Measurements from ENCODE around the gene GGA2. TPM values are rescaled to one million over a fixed set of nuclear protein-coding genes. Genes with fewer than 3 reads are reported as not detected.
A peak's percentile ranks its signal among the peaks of the same experiment; 100 is the strongest.

The GGA2 gene
- total RNA-seq, 2 experiments from 2014 or later: 111 to 118 TPM

GRCh38 chr16:23521965-23522364 is 11.7 kb upstream of the GGA2 start:
- Mint-ChIP-seq H3K36me3 (ENCODE audit: low read depth) (peaks cover 58% of the 10 kb centered on the region), H3K27me3 (ENCODE audit: low read depth) (no peaks in the 10 kb centered on the region), H3K27ac (no peak overlapping the region), H3K4me1 (ENCODE audit: low read depth) (peaks cover 25% of the 10 kb centered on the region), H3K9me3 (ENCODE audit: insufficient read depth) (no peaks in the 10 kb centered on the region), H3K4me3 (no peak overlapping the region)
- ChIA-PET CTCF (interaction anchor here (1.4 kb wide), 2 partner anchors 34 to 75 kb away, joined by 3 to 5 read pairs; no protein-coding TSS in a partner anchor), POLR2A (interaction anchor here (0.7 kb wide), 1 partner anchor 12 kb away, joined by 3 read pairs; the partner anchor contains the start of gene GGA2)
- ATAC-seq (no peak), DNase-seq (no peak)

- H3K36me3 Mint-ChIP-seq (ENCODE audit: low read depth): peaks cover 60% of the 10 kb centered on the region
- CTCF ChIA-PET: interaction anchor here (1.0 to 1.4 kb wide), 3 partner anchors 35 to 87 kb away, joined by 3 to 5 read pairs (median 5); no protein-coding TSS in a partner anchor
- DNase-seq: no peak
- no peak for ATAC-seq
- H3K4me1 Mint-ChIP-seq (ENCODE audit: low read depth): peaks cover 33% of the 10 kb centered on the region
- no peak overlapping the region for H3K27ac Mint-ChIP-seq
- H3K4me3 Mint-ChIP-seq: no peak overlapping the region
- no peaks in the 10 kb centered on the region for H3K27me3 Mint-ChIP-seq (ENCODE audit: low read depth)
- no peaks in the 10 kb centered on the region for H3K9me3 Mint-ChIP-seq (ENCODE audit: insufficient read depth)
- POLR2A ChIA-PET: interaction anchor here (1.1 kb wide), 1 partner anchor 15 kb away, joined by 3 read pairs; no protein-coding TSS in a partner anchor
These were observed 10.9 kb upstream of the GGA2 start for GRCh38 chr16:23521037-23521743.

- H3K27me3 Mint-ChIP-seq (ENCODE audit: low read depth): no peaks in the 10 kb centered on the region
- H3K4me3 Mint-ChIP-seq: no peak overlapping the region
- peaks cover 60% of the 10 kb centered on the region for H3K36me3 Mint-ChIP-seq (ENCODE audit: low read depth)
These were observed 10.2 kb upstream of the GGA2 start for GRCh38 chr16:23520500-23520899.

GRCh38 chr16:23519282-23519681 is 9.0 kb upstream of the GGA2 start:
- peaks cover 57% of the 10 kb centered on the region for H3K36me3 Mint-ChIP-seq (ENCODE audit: low read depth)

More at GRCh38 chr16:23520500-23520899, 10.2 kb upstream of the GGA2 start:
- DNase-seq (no peak), ATAC-seq (no peak)
- H3K27ac Mint-ChIP-seq: no peak overlapping the region
- H3K9me3 Mint-ChIP-seq (ENCODE audit: insufficient read depth): no peaks in the 10 kb centered on the region
- ChIA-PET POLR2A (interaction anchor here (1.1 kb wide), 1 partner anchor 14 kb away, joined by 3 read pairs; no protein-coding TSS in a partner anchor), CTCF (interaction anchor here (0.6 to 1.4 kb wide), 4 partner anchors 36 to 118 kb away, joined by 3 to 5 read pairs (median 4); no protein-coding TSS in a partner anchor)
- H3K4me1 Mint-ChIP-seq (ENCODE audit: low read depth): peaks cover 40% of the 10 kb centered on the region

GRCh38 chr16:23518435-23518891 is 8.2 kb upstream of the GGA2 start:
- H3K4me1 Mint-ChIP-seq (ENCODE audit: low read depth): peaks cover 58% of the 10 kb centered on the region
- H3K4me3 Mint-ChIP-seq: no peak overlapping the region
- H3K9me3 Mint-ChIP-seq (ENCODE audit: insufficient read depth): no peaks in the 10 kb centered on the region
- DNase-seq (no peak), ATAC-seq (no peak)
- peaks cover 52% of the 10 kb centered on the region for H3K36me3 Mint-ChIP-seq (ENCODE audit: low read depth)
- H3K27ac Mint-ChIP-seq: peak overlapping the region; percentile 63
- POLR2A ChIA-PET: no interaction called here
- no peaks in the 10 kb centered on the region for H3K27me3 Mint-ChIP-seq (ENCODE audit: low read depth)
- CTCF ChIA-PET: interaction anchor here (1.0 to 1.5 kb wide), 6 partner anchors 8 to 84 kb away, joined by 3 to 4 read pairs (median 4); partner anchors contain the start of gene GGA2

More at GRCh38 chr16:23519282-23519681, 9.0 kb upstream of the GGA2 start:
- Mint-ChIP-seq H3K4me1 (ENCODE audit: low read depth) (peaks cover 51% of the 10 kb centered on the region), H3K4me3 (no peak overlapping the region), H3K27me3 (ENCODE audit: low read depth) (no peaks in the 10 kb centered on the region), H3K9me3 (ENCODE audit: insufficient read depth) (no peaks in the 10 kb centered on the region), H3K27ac (peak overlapping the region; percentile 13)
- ATAC-seq (no peak), DNase-seq (no peak)
- POLR2A ChIA-PET: no interaction called here
- CTCF ChIA-PET: interaction anchor here (1.0 to 1.4 kb wide), 3 partner anchors 21 to 83 kb away, joined by 3 to 4 read pairs (median 4); no protein-coding TSS in a partner anchor

- Mint-ChIP-seq H3K4me1 (ENCODE audit: low read depth) (peaks cover 70% of the 10 kb centered on the region), H3K36me3 (ENCODE audit: low read depth) (peaks cover 40% of the 10 kb centered on the region), H3K4me3 (no peak overlapping the region), H3K27me3 (ENCODE audit: low read depth) (no peaks in the 10 kb centered on the region), H3K27ac (peak overlapping the region; percentile 33), H3K9me3 (ENCODE audit: insufficient read depth) (no peaks in the 10 kb centered on the region)
- POLR2A ChIA-PET: interaction anchor here (0.5 to 1.7 kb wide), 3 partner anchors 12 to 1918 kb away, joined by 3 to 5 read pairs (median 4); no protein-coding TSS in a partner anchor
- no peak for ATAC-seq
- peak; percentile 44 for DNase-seq
- CTCF ChIA-PET: interaction anchor here (1.1 kb wide), 1 partner anchor 43 kb away, joined by 4 read pairs; no protein-coding TSS in a partner anchor
These were observed 6.3 kb upstream of the GGA2 start for GRCh38 chr16:23516366-23517137.

- peaks cover 73% of the 10 kb centered on the region for H3K4me1 Mint-ChIP-seq (ENCODE audit: low read depth)
These were observed 5.6 kb upstream of the GGA2 start for GRCh38 chr16:23515881-23516280.

GRCh38 chr16:23514381-23515152 is 4.3 kb upstream of the GGA2 start:
- CTCF ChIA-PET: interaction anchor here (1.0 to 1.5 kb wide), 3 partner anchors 15 to 82 kb away, joined by 3 to 5 read pairs (median 4); no protein-coding TSS in a partner anchor
- Mint-ChIP-seq H3K4me3 (peak overlapping the region; percentile 45), H3K4me1 (ENCODE audit: low read depth) (peaks cover 74% of the 10 kb centered on the region), H3K9me3 (ENCODE audit: insufficient read depth) (no peaks in the 10 kb centered on the region), H3K27ac (peak overlapping the region; percentile 75), H3K27me3 (ENCODE audit: low read depth) (no peaks in the 10 kb centered on the region), H3K36me3 (ENCODE audit: low read depth) (peaks cover 31% of the 10 kb centered on the region)
- POLR2A ChIA-PET: interaction anchor here (1.3 kb wide), 1 partner anchor 10 kb away, joined by 4 read pairs; no protein-coding TSS in a partner anchor
- DNase-seq (peak; percentile 80), ATAC-seq (peak; percentile 63)

More at GRCh38 chr16:23515881-23516280, 5.6 kb upstream of the GGA2 start:
- no peak overlapping the region for H3K4me3 Mint-ChIP-seq
- ChIA-PET CTCF (interaction anchor here (0.7 to 1.5 kb wide), 3 partner anchors 14 to 80 kb away, joined by 3 to 4 read pairs (median 3); no protein-coding TSS in a partner anchor), POLR2A (interaction anchor here (0.6 to 1.7 kb wide), 2 partner anchors 12 to 62 kb away, joined by 3 to 5 read pairs; no protein-coding TSS in a partner anchor)
- H3K27ac Mint-ChIP-seq: peak overlapping the region; percentile 80
- H3K9me3 Mint-ChIP-seq (ENCODE audit: insufficient read depth): no peaks in the 10 kb centered on the region
- no peak for DNase-seq
- no peaks in the 10 kb centered on the region for H3K27me3 Mint-ChIP-seq (ENCODE audit: low read depth)
- ATAC-seq: no peak
- H3K36me3 Mint-ChIP-seq (ENCODE audit: low read depth): peaks cover 35% of the 10 kb centered on the region

- Mint-ChIP-seq H3K4me3 (no peak overlapping the region), H3K36me3 (ENCODE audit: low read depth) (peaks cover 31% of the 10 kb centered on the region), H3K27ac (no peak overlapping the region), H3K9me3 (ENCODE audit: insufficient read depth) (no peaks in the 10 kb centered on the region), H3K4me1 (ENCODE audit: low read depth) (peaks cover 70% of the 10 kb centered on the region), H3K27me3 (ENCODE audit: low read depth) (no peaks in the 10 kb centered on the region)
- ChIA-PET CTCF (interaction anchor here (0.6 kb wide), 1 partner anchor 556 kb away, joined by 4 read pairs; no protein-coding TSS in a partner anchor), POLR2A (interaction anchor here (0.6 kb wide), 1 partner anchor 335 kb away, joined by 3 read pairs; no protein-coding TSS in a partner anchor)
- DNase-seq (no peak), ATAC-seq (no peak)
These were observed 1.9 kb upstream of the GGA2 start for GRCh38 chr16:23512168-23512695.

- Mint-ChIP-seq H3K27me3 (ENCODE audit: low read depth) (no peaks in the 10 kb centered on the region), H3K27ac (no peak overlapping the region), H3K4me3 (peak overlapping the region; percentile 51), H3K9me3 (ENCODE audit: insufficient read depth) (no peaks in the 10 kb centered on the region), H3K4me1 (ENCODE audit: low read depth) (peaks cover 71% of the 10 kb centered on the region), H3K36me3 (ENCODE audit: low read depth) (peaks cover 34% of the 10 kb centered on the region)
- DNase-seq (no peak), ATAC-seq (no peak)
- POLR2A ChIA-PET: interaction anchor here (0.6 kb wide), 1 partner anchor 1155 kb away, joined by 4 read pairs; no protein-coding TSS in a partner anchor
- CTCF ChIA-PET: interaction anchor here (0.6 kb wide), 1 partner anchor 556 kb away, joined by 4 read pairs; no protein-coding TSS in a partner anchor
These were observed 1.4 kb upstream of the GGA2 start for GRCh38 chr16:23511731-23512130.
